ENCODE data around the gene MEGF9. TPM values are rescaled to one million over a fixed set of nuclear protein-coding genes. Genes with fewer than 3 reads are reported as not detected.

Gene MEGF9
- total RNA-seq, 3 donors from 2014 or later: 6.3 to 16.7 (median 9.3) TPM

DNA sequence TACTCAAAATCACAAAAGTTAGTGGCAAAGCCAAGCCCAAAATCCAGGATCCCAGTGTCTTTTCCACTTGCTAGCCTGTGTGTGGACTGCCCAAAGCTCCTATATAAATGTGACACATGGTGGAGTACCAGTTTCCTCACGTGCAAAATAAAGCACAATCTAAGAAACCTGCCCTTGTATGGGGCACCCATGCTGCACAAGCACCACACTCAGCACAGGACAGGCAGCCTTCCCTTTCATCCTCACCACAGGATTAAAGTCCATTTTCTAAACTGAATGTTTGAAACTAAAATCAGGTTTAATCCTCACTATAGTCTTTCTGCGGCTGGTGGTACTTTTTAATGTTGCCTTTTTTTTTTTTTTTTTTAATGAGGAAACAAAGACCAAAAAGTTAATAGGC, 139.8 kb downstream of the MEGF9 start:
- TF ChIP-seq, protein P1, sequence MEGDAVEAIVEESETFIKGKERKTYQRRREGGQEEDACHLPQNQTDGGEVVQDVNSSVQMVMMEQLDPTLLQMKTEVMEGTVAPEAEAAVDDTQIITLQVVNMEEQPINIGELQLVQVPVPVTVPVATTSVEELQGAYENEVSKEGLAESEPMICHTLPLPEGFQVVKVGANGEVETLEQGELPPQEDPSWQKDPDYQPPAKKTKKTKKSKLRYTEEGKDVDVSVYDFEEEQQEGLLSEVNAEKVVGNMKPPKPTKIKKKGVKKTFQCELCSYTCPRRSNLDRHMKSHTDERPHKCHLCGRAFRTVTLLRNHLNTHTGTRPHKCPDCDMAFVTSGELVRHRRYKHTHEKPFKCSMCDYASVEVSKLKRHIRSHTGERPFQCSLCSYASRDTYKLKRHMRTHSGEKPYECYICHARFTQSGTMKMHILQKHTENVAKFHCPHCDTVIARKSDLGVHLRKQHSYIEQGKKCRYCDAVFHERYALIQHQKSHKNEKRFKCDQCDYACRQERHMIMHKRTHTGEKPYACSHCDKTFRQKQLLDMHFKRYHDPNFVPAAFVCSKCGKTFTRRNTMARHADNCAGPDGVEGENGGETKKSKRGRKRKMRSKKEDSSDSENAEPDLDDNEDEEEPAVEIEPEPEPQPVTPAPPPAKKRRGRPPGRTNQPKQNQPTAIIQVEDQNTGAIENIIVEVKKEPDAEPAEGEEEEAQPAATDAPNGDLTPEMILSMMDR (IDR thresholded peaks at IDR 0.05): no peak
- no peak for DNase-seq
- H3K36me3 ChIP-seq (ENCODE audit: low read depth): no peaks in the 10 kb centered on the region
- ATAC-seq: no peak
- H3K4me1 ChIP-seq (ENCODE audit: low read depth): peaks cover 9% of the 10 kb centered on the region
- no peak overlapping the region for H3K4me3 ChIP-seq
- intact Hi-C loops (cut with DNase I, micrococcal nuclease): no loop called here
- no peaks in the 10 kb centered on the region for H3K9me3 ChIP-seq

DNA sequence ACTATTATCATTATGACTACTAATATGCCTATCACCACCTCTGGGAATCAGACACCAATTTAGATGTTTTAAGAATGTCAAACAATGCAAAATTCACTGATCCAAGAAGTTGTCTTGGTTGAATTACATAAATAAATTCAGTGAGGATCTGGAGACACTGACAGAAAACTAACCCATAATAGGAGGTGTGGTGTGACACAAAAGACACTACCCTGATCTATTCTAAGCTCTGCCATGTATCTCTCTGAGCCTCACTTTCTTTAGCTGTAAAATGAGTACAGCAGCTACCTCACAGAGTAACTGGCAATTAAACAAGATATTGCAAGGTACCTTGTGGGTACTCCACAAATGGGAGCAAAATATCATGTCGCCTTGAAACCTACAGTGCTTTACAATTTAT, 141.8 kb downstream of the MEGF9 start:
- Histone ChIP-seq H3K36me3 (ENCODE audit: low read depth) (no peaks in the 10 kb centered on the region), H3K4me1 (ENCODE audit: low read depth) (no peaks in the 10 kb centered on the region), H3K9me3 (no peaks in the 10 kb centered on the region), H3K4me3 (no peak overlapping the region)
- TF ChIP-seq, protein P1 (IDR thresholded peaks at IDR 0.05): no peak
- intact Hi-C loops (cut with DNase I, micrococcal nuclease): no loop called here
- no peak for DNase-seq
- no peak for ATAC-seq

DNA sequence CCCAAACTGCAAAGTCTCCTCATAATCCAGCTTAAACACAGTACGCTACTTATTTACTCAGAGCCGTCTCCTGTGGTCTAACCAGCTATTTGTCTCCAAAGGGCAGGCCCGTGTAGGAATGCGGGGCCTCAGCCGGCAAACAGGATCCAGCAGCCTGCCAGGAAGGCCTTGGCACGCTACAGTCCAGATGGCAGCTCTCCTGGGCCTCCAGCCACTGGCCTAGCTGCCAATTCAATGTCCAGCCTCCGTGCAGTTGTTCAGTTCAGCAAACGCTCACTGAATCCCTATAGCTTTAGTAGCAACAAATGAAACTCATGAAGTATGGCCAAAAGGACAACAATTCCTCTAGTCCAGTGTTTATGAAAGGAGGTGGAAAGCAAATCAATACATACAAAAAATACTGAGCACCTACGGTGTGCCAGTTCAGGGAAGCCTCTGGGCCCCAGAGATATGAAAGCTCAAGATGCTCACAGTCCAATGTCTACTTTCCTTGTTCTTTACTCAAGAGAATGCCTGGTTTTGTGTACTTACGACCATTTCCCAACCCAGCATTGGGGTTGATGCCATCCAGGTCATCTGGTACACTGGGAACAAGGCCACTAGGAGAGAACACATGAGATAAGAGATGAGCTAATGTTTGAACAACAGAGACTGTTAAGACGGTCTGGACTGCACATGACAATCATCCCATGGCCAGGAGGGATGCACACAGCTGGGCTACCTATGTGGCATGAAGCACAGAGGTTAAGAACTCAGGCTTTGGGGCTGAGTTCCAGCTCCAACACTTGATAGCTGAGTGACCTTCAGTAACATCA, 142.6 kb downstream of the MEGF9 start:
- no peaks in the 10 kb centered on the region for H3K36me3 ChIP-seq (ENCODE audit: low read depth)
- H3K9me3 ChIP-seq: no peaks in the 10 kb centered on the region
- TF ChIP-seq, protein P1 (IDR thresholded peaks at IDR 0.05): no peak
- no peak overlapping the region for H3K4me3 ChIP-seq
- no peaks in the 10 kb centered on the region for H3K4me1 ChIP-seq (ENCODE audit: low read depth)
- no peak for DNase-seq
- peak; percentile 23 for ATAC-seq
- intact Hi-C loops (cut with DNase I, micrococcal nuclease): no loop called here

DNA sequence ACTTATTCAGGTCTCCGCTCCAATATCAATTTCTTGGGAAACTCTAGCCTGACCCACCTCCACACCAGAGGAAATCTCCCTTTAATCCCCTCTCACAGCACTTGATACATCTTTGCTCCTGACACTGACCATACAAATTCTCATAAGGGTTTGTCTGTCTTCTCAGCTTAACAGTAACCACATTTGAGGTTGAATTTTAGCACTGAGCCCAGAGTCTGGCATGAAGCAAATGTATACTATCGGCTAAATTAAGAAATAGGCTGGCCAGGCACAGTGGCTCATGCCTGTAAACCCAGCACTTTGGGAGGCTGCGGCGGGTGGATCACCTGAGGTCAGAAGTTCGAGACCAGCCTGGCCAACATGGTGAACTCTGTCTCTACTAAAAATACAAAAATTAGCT, 144.0 kb downstream of the MEGF9 start:
- TF ChIP-seq, protein P1 (IDR thresholded peaks at IDR 0.05): no peak
- Histone ChIP-seq H3K4me3 (no peak overlapping the region), H3K9me3 (no peaks in the 10 kb centered on the region), H3K4me1 (ENCODE audit: low read depth) (no peaks in the 10 kb centered on the region), H3K36me3 (ENCODE audit: low read depth) (no peaks in the 10 kb centered on the region)
- DNase-seq (no peak), ATAC-seq (no peak)
- intact Hi-C loops (cut with DNase I, micrococcal nuclease): no loop called here

DNA sequence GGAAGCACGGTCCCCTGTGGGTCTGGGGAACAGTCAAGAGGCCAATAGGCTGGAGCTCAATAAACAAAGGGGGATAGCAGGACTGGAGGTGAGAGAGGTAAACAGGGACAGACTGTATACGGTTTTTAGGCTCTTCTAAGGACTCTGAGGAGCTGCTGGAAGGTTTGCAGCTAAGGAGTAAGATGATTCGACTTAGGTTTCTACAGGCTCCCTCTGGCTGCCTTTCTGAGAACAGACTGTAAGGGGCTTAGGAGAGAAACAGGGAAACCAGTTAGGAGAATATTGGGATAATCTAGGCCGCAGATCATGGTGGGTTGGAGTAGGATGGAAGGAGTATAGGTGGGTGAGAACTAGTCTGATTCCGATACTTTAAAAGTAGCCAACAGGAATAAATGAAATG, 144.7 kb downstream of the MEGF9 start:
- TF ChIP-seq, protein P1 (IDR thresholded peaks at IDR 0.05): no peak
- no peak for DNase-seq
- H3K9me3 ChIP-seq: no peaks in the 10 kb centered on the region
- H3K4me1 ChIP-seq (ENCODE audit: low read depth): no peaks in the 10 kb centered on the region
- intact Hi-C loops (cut with DNase I, micrococcal nuclease): no loop called here
- H3K36me3 ChIP-seq (ENCODE audit: low read depth): no peaks in the 10 kb centered on the region
- no peak overlapping the region for H3K4me3 ChIP-seq
- ATAC-seq: no peak
